ENCODE results near the gene HMGXB3.

DNA sequence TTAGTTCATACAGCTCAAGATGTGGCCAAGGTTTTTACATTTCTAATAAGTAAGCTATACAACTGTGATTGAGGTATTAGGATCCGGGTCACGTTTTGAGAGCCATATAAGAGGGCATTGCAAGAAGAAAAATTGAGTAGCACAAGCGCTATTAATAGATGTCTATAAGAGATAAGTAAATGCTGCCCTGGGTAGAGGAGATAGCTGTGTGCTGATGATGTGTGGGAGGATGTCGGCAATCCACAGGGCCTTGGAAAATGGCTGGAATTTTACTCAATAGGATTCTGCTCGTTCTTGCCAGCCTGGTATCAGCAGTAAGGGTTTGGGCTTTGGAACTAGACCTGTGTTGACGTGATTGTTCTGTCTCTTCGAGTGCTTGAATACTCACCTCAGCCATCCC is 44.2 kb downstream of the HMGXB3 start:
- TF ChIP-seq POLR2A (IDR thresholded peaks at IDR 0.05), result no peak
- TF ChIP-seq, protein P1, sequence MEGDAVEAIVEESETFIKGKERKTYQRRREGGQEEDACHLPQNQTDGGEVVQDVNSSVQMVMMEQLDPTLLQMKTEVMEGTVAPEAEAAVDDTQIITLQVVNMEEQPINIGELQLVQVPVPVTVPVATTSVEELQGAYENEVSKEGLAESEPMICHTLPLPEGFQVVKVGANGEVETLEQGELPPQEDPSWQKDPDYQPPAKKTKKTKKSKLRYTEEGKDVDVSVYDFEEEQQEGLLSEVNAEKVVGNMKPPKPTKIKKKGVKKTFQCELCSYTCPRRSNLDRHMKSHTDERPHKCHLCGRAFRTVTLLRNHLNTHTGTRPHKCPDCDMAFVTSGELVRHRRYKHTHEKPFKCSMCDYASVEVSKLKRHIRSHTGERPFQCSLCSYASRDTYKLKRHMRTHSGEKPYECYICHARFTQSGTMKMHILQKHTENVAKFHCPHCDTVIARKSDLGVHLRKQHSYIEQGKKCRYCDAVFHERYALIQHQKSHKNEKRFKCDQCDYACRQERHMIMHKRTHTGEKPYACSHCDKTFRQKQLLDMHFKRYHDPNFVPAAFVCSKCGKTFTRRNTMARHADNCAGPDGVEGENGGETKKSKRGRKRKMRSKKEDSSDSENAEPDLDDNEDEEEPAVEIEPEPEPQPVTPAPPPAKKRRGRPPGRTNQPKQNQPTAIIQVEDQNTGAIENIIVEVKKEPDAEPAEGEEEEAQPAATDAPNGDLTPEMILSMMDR (IDR thresholded peaks at IDR 0.05 in 4 of 5, conservative IDR thresholded peaks at IDR 0.05 in 1 of 5), result no peak
